ENCODE data around the gene WDR44. TPM values are rescaled to one million over a fixed set of nuclear protein-coding genes. Genes with fewer than 3 reads are reported as not detected.
"Not testable (repeated sequence)": the region's sequence is repeated elsewhere in the genome, so short reads cannot be mapped to it uniquely, and the experiment has no call there.

Gene WDR44
- total RNA-seq, 1 donor from 2014 or later: 31.1 TPM

GRCh38 chrX:118475903-118476302, 130.0 kb downstream of the WDR44 start:
- H3K9me3 Mint-ChIP-seq (ENCODE audit: unreplicated experiment): no peaks in the 10 kb centered on the region
- H3K36me3 Mint-ChIP-seq (ENCODE audit: unreplicated experiment): no peaks in the 10 kb centered on the region
- peak overlapping the region; percentile 20 for H3K27ac Mint-ChIP-seq (ENCODE audit: unreplicated experiment)
- TF ChIP-seq CTCF (IDR thresholded peaks at IDR 0.05): no peak
- no peak overlapping the region for H3K4me3 Mint-ChIP-seq (ENCODE audit: unreplicated experiment)
- DNase-seq (ENCODE audit: extremely low spot score, unreplicated experiment): no peak
- H3K27me3 Mint-ChIP-seq (ENCODE audit: unreplicated experiment): no peaks in the 10 kb centered on the region
- H3K4me1 Mint-ChIP-seq (ENCODE audit: unreplicated experiment): peaks cover 3% of the 10 kb centered on the region

GRCh38 chrX:118480172-118480571, 134.3 kb downstream of the WDR44 start:
- DNase-seq (ENCODE audit: extremely low spot score, unreplicated experiment): no peak
- peaks cover 3% of the 10 kb centered on the region for H3K4me1 Mint-ChIP-seq (ENCODE audit: unreplicated experiment)
- no peak for TF ChIP-seq CTCF (IDR thresholded peaks at IDR 0.05)
- no peaks in the 10 kb centered on the region for H3K36me3 Mint-ChIP-seq (ENCODE audit: unreplicated experiment)
- H3K9me3 Mint-ChIP-seq (ENCODE audit: unreplicated experiment): no peaks in the 10 kb centered on the region
- H3K4me3 Mint-ChIP-seq (ENCODE audit: unreplicated experiment): no peak overlapping the region
- no peaks in the 10 kb centered on the region for H3K27me3 Mint-ChIP-seq (ENCODE audit: unreplicated experiment)
- no peak overlapping the region for H3K27ac Mint-ChIP-seq (ENCODE audit: unreplicated experiment)

- H3K27me3 Mint-ChIP-seq (ENCODE audit: unreplicated experiment); H3K27ac Mint-ChIP-seq (ENCODE audit: unreplicated experiment); H3K36me3 Mint-ChIP-seq (ENCODE audit: unreplicated experiment): not testable (repeated sequence)
Observed at GRCh38 chrX:118482384-118482783, 136.5 kb downstream of the WDR44 start.

GRCh38 chrX:118484216-118484903, 138.5 kb downstream of the WDR44 start:
- Mint-ChIP-seq H3K9me3 (ENCODE audit: unreplicated experiment) (no peaks in the 10 kb centered on the region), H3K4me1 (ENCODE audit: unreplicated experiment) (no peaks in the 10 kb centered on the region), H3K4me3 (ENCODE audit: unreplicated experiment) (no peak overlapping the region), H3K36me3 (ENCODE audit: unreplicated experiment) (no peaks in the 10 kb centered on the region), H3K27me3 (ENCODE audit: unreplicated experiment) (no peaks in the 10 kb centered on the region), H3K27ac (ENCODE audit: unreplicated experiment) (no peak overlapping the region)
- no peak for TF ChIP-seq CTCF (IDR thresholded peaks at IDR 0.05)
- no peak for DNase-seq (ENCODE audit: extremely low spot score, unreplicated experiment)

More at GRCh38 chrX:118482384-118482783, 136.5 kb downstream of the WDR44 start:
- H3K9me3 Mint-ChIP-seq (ENCODE audit: unreplicated experiment); H3K4me1 Mint-ChIP-seq (ENCODE audit: unreplicated experiment); H3K4me3 Mint-ChIP-seq (ENCODE audit: unreplicated experiment); DNase-seq (ENCODE audit: extremely low spot score, unreplicated experiment): not testable (repeated sequence)

GRCh38 chrX:118486693-118487092, 140.8 kb downstream of the WDR44 start:
- not testable (repeated sequence) for H3K27me3 Mint-ChIP-seq (ENCODE audit: unreplicated experiment); H3K4me1 Mint-ChIP-seq (ENCODE audit: unreplicated experiment); H3K27ac Mint-ChIP-seq (ENCODE audit: unreplicated experiment); DNase-seq (ENCODE audit: extremely low spot score, unreplicated experiment); H3K4me3 Mint-ChIP-seq (ENCODE audit: unreplicated experiment); H3K36me3 Mint-ChIP-seq (ENCODE audit: unreplicated experiment); H3K9me3 Mint-ChIP-seq (ENCODE audit: unreplicated experiment)

- H3K4me3 Mint-ChIP-seq (ENCODE audit: unreplicated experiment): no peak overlapping the region
- TF ChIP-seq CTCF (IDR thresholded peaks at IDR 0.05): no peak
- peaks cover 14% of the 10 kb centered on the region for H3K4me1 Mint-ChIP-seq (ENCODE audit: unreplicated experiment)
- no peaks in the 10 kb centered on the region for H3K27me3 Mint-ChIP-seq (ENCODE audit: unreplicated experiment)
- H3K27ac Mint-ChIP-seq (ENCODE audit: unreplicated experiment): no peak overlapping the region
- DNase-seq (ENCODE audit: extremely low spot score, unreplicated experiment): no peak
- H3K9me3 Mint-ChIP-seq (ENCODE audit: unreplicated experiment): no peaks in the 10 kb centered on the region
- no peaks in the 10 kb centered on the region for H3K36me3 Mint-ChIP-seq (ENCODE audit: unreplicated experiment)
Observed at GRCh38 chrX:118493016-118493415, 147.1 kb downstream of the WDR44 start.
